Body of pancreas (tissue), 4 donors: ENCODE data around the gene NCBP2. TPM values are rescaled to one million over a fixed set of nuclear protein-coding genes. Genes with fewer than 3 reads are reported as not detected.

Experiments
- ATAC-seq: fragments of 150-250 bp; one replicate; pipeline ENCODE4 v1.9.1; 2016
- DNase-seq, 4 donors: peaks; one replicate each; pipeline ENCODE4 v3.0.0-alpha.2; 2019
- H3K27ac ChIP-seq, 4 donors: fragments of 200-600 bp; sonication (generic); 1 replicate in 3 of 4; 2 replicates in 1 of 4; pipeline versions ENCODE4 v1.5.1 to v1.6.1; 2016 to 2019; ENCODE audit warnings: mild to moderate bottlenecking in 1 of 4, mixed read lengths in 1 of 4, moderate library complexity in 1 of 4
- H3K27me3 ChIP-seq, 2 donors: fragments of 200-600 bp; sonication (generic); one replicate each; pipeline ENCODE4 v1.6.0; 2016; ENCODE audit warnings: mild to moderate bottlenecking in 1 of 2
- H3K36me3 ChIP-seq, 2 donors: fragments of 200-600 bp; sonication (generic); replicated peaks in 1 of 2; 2 replicates each; pipeline ENCODE4 v1.5.1; 2016; ENCODE audit warnings: low read depth in 2 of 2; ENCODE audit not compliant: insufficient read depth in 1 of 2
- H3K4me1 ChIP-seq: fragments of 200-600 bp; sonication (generic); one replicate; pipeline ENCODE4 v1.6.0; 2016
- H3K4me3 ChIP-seq, 2 donors: fragments of 200-600 bp; sonication (generic); 1 replicate in 1 of 2; 2 replicates in 1 of 2; pipeline ENCODE4 v1.5.1; 2016 to 2019
- H3K9me3 ChIP-seq, 3 donors: fragments of 200-600 bp; sonication (generic); 1 replicate in 2 of 3; 2 replicates in 1 of 3; pipeline ENCODE4 v1.5.1; 2016
- CTCF ChIP-seq, 7 experiments: fragments of 450-650 bp in 4 of 7; fragments of 200-600 bp in 3 of 7; sonication (generic) in 3 of 7; IDR thresholded peaks; one replicate each; pipeline ENCODE4 v1.5.1; 2016 to 2019; ENCODE audit warnings: antibody characterized with exemption in 7 of 7
- POLR2A ChIP-seq, 3 donors: fragments of 450-650 bp; IDR thresholded peaks; one replicate each; pipeline ENCODE4 v1.6.1; 2016; ENCODE audit warnings: antibody characterized with exemption in 3 of 3, mild to moderate bottlenecking in 2 of 3
- WGBS, 2 donors: methylation state at CpG; one replicate each; pipeline ENCODE4 v1.1.5; 2017; 5-methylcytosine and 5-hydroxymethylcytosine counted together
- intact Hi-C: fragments of 100-400 bp; cut with DNase I; formaldehyde crosslinking; loops from one replicate; pipeline ENCODE4 v1.15.1; 2023
- total RNA-seq, 2 donors: library from RNA; depleted of rRNA; stranded (reverse); fragments of >200 nt; gene quantifications; one replicate each; pipeline ENCODE4 v1.1.0, GENCODE V29; 2016

The NCBP2 gene
- total RNA-seq, 2 donors from 2014 or later, result 6.9 to 19.5 TPM

- Histone ChIP-seq H3K9me3 (no peaks in the 10 kb centered on the region), H3K4me3 (no peak overlapping the region), H3K4me1 (no peaks in the 10 kb centered on the region), H3K36me3 (peaks cover 0 to 9% of the 10 kb centered on the region in 2 donors), H3K27ac (no peak overlapping the region), H3K27me3 (no peaks in the 10 kb centered on the region)
- TF ChIP-seq POLR2A (IDR thresholded peaks at IDR 0.05), result no peak
- TF ChIP-seq CTCF (IDR thresholded peaks at IDR 0.05), result no peak
- ATAC-seq (no peak), DNase-seq (no peak)
- 88 to 94% methylated on average over 6 of the region's 6 CpGs for WGBS, 2 donors
- intact Hi-C loops, result no loop called here
Measured at GRCh38 chr3:196889844-196890708, 52.3 kb downstream of the NCBP2 start.

- no peak overlapping the region for H3K4me3 ChIP-seq
- no peaks in the 10 kb centered on the region for H3K27me3 ChIP-seq
- intact Hi-C loops, result no loop called here
- H3K9me3 ChIP-seq, result no peaks in the 10 kb centered on the region
- TF ChIP-seq CTCF (IDR thresholded peaks at IDR 0.05), result no peak
- no peak for TF ChIP-seq POLR2A (IDR thresholded peaks at IDR 0.05)
- DNase-seq (no peak), ATAC-seq (no peak)
- no peak overlapping the region for H3K27ac ChIP-seq
- WGBS, 2 donors, result 63 to 64% methylated on average over 4 of the region's 4 CpGs
- peaks cover 0 to 9% of the 10 kb centered on the region in 2 donors for H3K36me3 ChIP-seq
- no peaks in the 10 kb centered on the region for H3K4me1 ChIP-seq
Measured at GRCh38 chr3:196886144-196886543, 56.2 kb downstream of the NCBP2 start.

Other genes with a start within 250 kb of the NCBP2 start
- gene CEP19, start 230.3 kb downstream of the NCBP2 start, total RNA-seq, result under 1 TPM in 1 of 2 donors, not detected in 1; 0.78 TPM
- gene PIGX, start 230.2 kb downstream of the NCBP2 start, total RNA-seq, result 10 to 100 TPM; 16.6 to 41.5 TPM
- gene PAK2, start 202.7 kb downstream of the NCBP2 start, total RNA-seq, result 10 to 100 TPM; 27.5 to 28.3 TPM
- 10 to 100 TPM; 13.2 to 46.8 TPM for gene SENP5, start 74.6 kb downstream of the NCBP2 start, total RNA-seq
- gene PIGZ, start 26.3 kb upstream of the NCBP2 start, total RNA-seq, result 1 to 10 TPM; 1.0 to 1.3 TPM
- 1 to 10 TPM; 4.9 to 6.6 TPM for gene MELTF, start 87.3 kb upstream of the NCBP2 start, total RNA-seq